Body of pancreas (tissue), 4 donors: ENCODE measurements around the gene NLGN3.

Experiments
- POLR2A ChIP-seq, 3 donors: fragments of 450-650 bp; IDR thresholded peaks; one replicate each; pipeline ENCODE4 v1.6.1; 2016; ENCODE audit warnings: antibody characterized with exemption in 3 of 3, mild to moderate bottlenecking in 2 of 3
- TF ChIP-seq, protein P1 (sequence below), 7 experiments: fragments of 450-650 bp in 4 of 7; fragments of 200-600 bp in 3 of 7; sonication (generic) in 3 of 7; IDR thresholded peaks; one replicate each; pipeline ENCODE4 v1.5.1; 2016 to 2019; ENCODE audit warnings: antibody characterized with exemption in 7 of 7

DNA sequence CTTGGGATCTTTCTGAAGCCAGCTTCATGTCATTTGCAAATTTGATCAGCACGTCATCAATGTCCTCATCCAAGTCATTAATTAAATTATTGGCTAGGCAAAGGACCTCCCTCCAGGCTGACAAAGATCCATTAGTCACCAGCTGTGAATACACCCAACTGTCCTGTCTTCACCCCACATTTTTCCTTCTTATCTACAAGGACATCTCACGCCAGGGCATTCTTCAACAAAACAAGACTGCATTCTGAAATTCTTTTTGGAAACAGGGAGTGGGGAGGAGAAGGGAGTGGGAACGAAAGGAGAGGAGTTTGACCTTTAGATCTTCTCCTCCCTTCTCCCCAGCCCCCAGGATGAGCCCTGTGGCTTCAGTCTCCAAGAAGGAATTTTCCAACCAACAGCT lies 32.7 kb downstream of the NLGN3 start:
- TF ChIP-seq, protein P1, sequence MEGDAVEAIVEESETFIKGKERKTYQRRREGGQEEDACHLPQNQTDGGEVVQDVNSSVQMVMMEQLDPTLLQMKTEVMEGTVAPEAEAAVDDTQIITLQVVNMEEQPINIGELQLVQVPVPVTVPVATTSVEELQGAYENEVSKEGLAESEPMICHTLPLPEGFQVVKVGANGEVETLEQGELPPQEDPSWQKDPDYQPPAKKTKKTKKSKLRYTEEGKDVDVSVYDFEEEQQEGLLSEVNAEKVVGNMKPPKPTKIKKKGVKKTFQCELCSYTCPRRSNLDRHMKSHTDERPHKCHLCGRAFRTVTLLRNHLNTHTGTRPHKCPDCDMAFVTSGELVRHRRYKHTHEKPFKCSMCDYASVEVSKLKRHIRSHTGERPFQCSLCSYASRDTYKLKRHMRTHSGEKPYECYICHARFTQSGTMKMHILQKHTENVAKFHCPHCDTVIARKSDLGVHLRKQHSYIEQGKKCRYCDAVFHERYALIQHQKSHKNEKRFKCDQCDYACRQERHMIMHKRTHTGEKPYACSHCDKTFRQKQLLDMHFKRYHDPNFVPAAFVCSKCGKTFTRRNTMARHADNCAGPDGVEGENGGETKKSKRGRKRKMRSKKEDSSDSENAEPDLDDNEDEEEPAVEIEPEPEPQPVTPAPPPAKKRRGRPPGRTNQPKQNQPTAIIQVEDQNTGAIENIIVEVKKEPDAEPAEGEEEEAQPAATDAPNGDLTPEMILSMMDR (IDR thresholded peaks at IDR 0.05) = no peak
- TF ChIP-seq POLR2A (IDR thresholded peaks at IDR 0.05) = no peak
